HEK293 (cell line): ENCODE results near the gene PRKCD.

Experiments
- YY1 ChIP-seq: fragments of 450-650 bp; formaldehyde crosslinking; IDR thresholded peaks from 2 replicates; pipeline ENCODE4 v1.5.1; 2018; ENCODE audit warnings: missing biosample characterization, missing genetic modification characterization
- ZBTB26 ChIP-seq: fragments of 450-650 bp; formaldehyde crosslinking; optimal IDR thresholded peaks from 2 replicates; pipeline ENCODE3; 2016; ENCODE audit warnings: missing biosample characterization, mild to moderate bottlenecking, missing genetic modification characterization
- ZNF501 ChIP-seq: fragments of 450-650 bp; formaldehyde crosslinking; IDR thresholded peaks from 2 replicates; pipeline ENCODE4 v1.5.1; 2016; ENCODE audit warnings: missing biosample characterization, missing genetic modification characterization

- TF ChIP-seq YY1 (tag by site-specific recombination) = no peak
- TF ChIP-seq ZBTB26 (tag by site-specific recombination) = no peak
- TF ChIP-seq ZNF501 = no peak
Observed at GRCh38 chr3:53151870-53152660, 8.9 kb upstream of the PRKCD start.
